HAP-1 (cell line): Measurements from ENCODE around the gene KCNK7.

Source experiments
- DNase-seq, 2 experiments: peaks; one replicate each; pipeline ENCODE4 v3.0.0-alpha.2; 2016 to 2020; ENCODE audit warnings: low spot score in 2 of 2
- H3K27me3 ChIP-seq: fragments of 250-450 bp; sonication (Bioruptor Pico); 2 replicates; pipeline ENCODE4 v1.5.1; 2020; ENCODE audit warnings: low read depth, mild to moderate bottlenecking, moderate library complexity
- H3K36me3 ChIP-seq: fragments of 250-450 bp; sonication (Bioruptor Pico); replicated peaks from 2 replicates; pipeline ENCODE4 v1.5.1; 2020; ENCODE audit warnings: mild to moderate bottlenecking
- H3K4me1 ChIP-seq: fragments of 250-450 bp; sonication (Bioruptor Pico); 2 replicates; pipeline ENCODE4 v1.5.1; 2020; ENCODE audit warnings: mild to moderate bottlenecking
- H3K4me3 ChIP-seq: fragments of 250-450 bp; sonication (Bioruptor Pico); 2 replicates; pipeline ENCODE4 v1.5.1; 2020; ENCODE audit warnings: mild to moderate bottlenecking, moderate library complexity
- H3K9me3 ChIP-seq: fragments of 250-450 bp; sonication (Bioruptor Pico); 2 replicates; pipeline ENCODE4 v1.5.1; 2020; ENCODE audit warnings: mild to moderate bottlenecking, moderate library complexity
- in situ Hi-C: fragments of 300-500 bp; cut with MboI; formaldehyde crosslinking; loops from 3 replicates; pipeline ENCODE4 v1.14.3; 2020; ENCODE audit warnings: low sequenced_read_pairs, inconsistent platforms, mixed read lengths

Gene KCNK7

GRCh38 chr11:65551572-65552387 is 43.8 kb downstream of the KCNK7 start:
- H3K27me3 ChIP-seq = no peaks in the 10 kb centered on the region
- 0 out of 2 replicates have a peak, but pooled peaks cover 4% of the 10 kb centered on the region for H3K4me1 ChIP-seq
- H3K36me3 ChIP-seq = peaks cover 9% of the 10 kb centered on the region
- no peak overlapping the region for H3K4me3 ChIP-seq
- no peaks in the 10 kb centered on the region for H3K9me3 ChIP-seq
- peak in 1 of 2 experiments; percentile 80 for DNase-seq
- in situ Hi-C loops = no loop called here

- in situ Hi-C loops = no loop called here
- no peaks in the 10 kb centered on the region for H3K27me3 ChIP-seq
- H3K4me3 ChIP-seq = no peak overlapping the region
- H3K36me3 ChIP-seq = peaks cover 9% of the 10 kb centered on the region
- H3K9me3 ChIP-seq = no peaks in the 10 kb centered on the region
- H3K4me1 ChIP-seq = no peaks in the 10 kb centered on the region
- no peak for DNase-seq
These were observed 46.5 kb downstream of the KCNK7 start for GRCh38 chr11:65549096-65549495.

- in situ Hi-C loops = no loop called here
- Histone ChIP-seq H3K4me3 (no peak overlapping the region), H3K36me3 (peaks cover 9% of the 10 kb centered on the region), H3K9me3 (no peaks in the 10 kb centered on the region), H3K4me1 (no peaks in the 10 kb centered on the region), H3K27me3 (no peaks in the 10 kb centered on the region)
- DNase-seq = no peak
These were observed 47.2 kb downstream of the KCNK7 start for GRCh38 chr11:65548395-65548794.

GRCh38 chr11:65547446-65548125 is 48.0 kb downstream of the KCNK7 start:
- Histone ChIP-seq H3K36me3 (peaks cover 9% of the 10 kb centered on the region), H3K4me3 (no peak overlapping the region), H3K4me1 (no peaks in the 10 kb centered on the region), H3K9me3 (no peaks in the 10 kb centered on the region), H3K27me3 (no peaks in the 10 kb centered on the region)
- in situ Hi-C loops = no loop called here
- no peak for DNase-seq

GRCh38 chr11:65546217-65546958 is 49.2 kb downstream of the KCNK7 start:
- DNase-seq = peak in 1 of 2 experiments; percentile 55
- no peaks in the 10 kb centered on the region for H3K4me1 ChIP-seq
- no peaks in the 10 kb centered on the region for H3K9me3 ChIP-seq
- in situ Hi-C loops = no loop called here
- H3K36me3 ChIP-seq = peaks cover 13% of the 10 kb centered on the region
- no peaks in the 10 kb centered on the region for H3K27me3 ChIP-seq
- no peak overlapping the region for H3K4me3 ChIP-seq

- Histone ChIP-seq H3K36me3 (peaks cover 14% of the 10 kb centered on the region), H3K4me3 (no peak overlapping the region), H3K27me3 (no peaks in the 10 kb centered on the region), H3K4me1 (no peaks in the 10 kb centered on the region), H3K9me3 (no peaks in the 10 kb centered on the region)
- in situ Hi-C loops = no loop called here
- no peak for DNase-seq
These were observed 49.8 kb downstream of the KCNK7 start for GRCh38 chr11:65545853-65546216.
